Epithelial cell of proximal tubule (primary cell): ENCODE results near the gene BCL2A1. TPM values are rescaled to one million over a fixed set of nuclear protein-coding genes. Genes with fewer than 3 reads are reported as not detected.

Experiments used
- DNase-seq: peaks from one replicate; pipeline ENCODE4 v3.0.0-alpha.2; 2011; ENCODE audit warnings: low read depth
- H3K4me3 ChIP-seq: 2 replicates; pipeline ENCODE4 v1.5.1; 2011; ENCODE audit warnings: low read depth, mild to moderate bottlenecking, low read length
- total RNA-seq: library from RNA; depleted of rRNA; stranded (reverse); fragments of >200 nt; gene quantifications from 2 replicates; pipeline ENCODE4 v1.2.3, GENCODE V29; 2015
- TF ChIP-seq, protein P1 (sequence below): conservative IDR thresholded peaks from 2 replicates; pipeline ENCODE4 v1.5.1; 2012; ENCODE audit warnings: low read depth, mild to moderate bottlenecking, low read length

BCL2A1 gene
- total RNA-seq, 1 donor from 2014 or later: 3.5 TPM

- DNase-seq: no peak
- TF ChIP-seq, protein P1, sequence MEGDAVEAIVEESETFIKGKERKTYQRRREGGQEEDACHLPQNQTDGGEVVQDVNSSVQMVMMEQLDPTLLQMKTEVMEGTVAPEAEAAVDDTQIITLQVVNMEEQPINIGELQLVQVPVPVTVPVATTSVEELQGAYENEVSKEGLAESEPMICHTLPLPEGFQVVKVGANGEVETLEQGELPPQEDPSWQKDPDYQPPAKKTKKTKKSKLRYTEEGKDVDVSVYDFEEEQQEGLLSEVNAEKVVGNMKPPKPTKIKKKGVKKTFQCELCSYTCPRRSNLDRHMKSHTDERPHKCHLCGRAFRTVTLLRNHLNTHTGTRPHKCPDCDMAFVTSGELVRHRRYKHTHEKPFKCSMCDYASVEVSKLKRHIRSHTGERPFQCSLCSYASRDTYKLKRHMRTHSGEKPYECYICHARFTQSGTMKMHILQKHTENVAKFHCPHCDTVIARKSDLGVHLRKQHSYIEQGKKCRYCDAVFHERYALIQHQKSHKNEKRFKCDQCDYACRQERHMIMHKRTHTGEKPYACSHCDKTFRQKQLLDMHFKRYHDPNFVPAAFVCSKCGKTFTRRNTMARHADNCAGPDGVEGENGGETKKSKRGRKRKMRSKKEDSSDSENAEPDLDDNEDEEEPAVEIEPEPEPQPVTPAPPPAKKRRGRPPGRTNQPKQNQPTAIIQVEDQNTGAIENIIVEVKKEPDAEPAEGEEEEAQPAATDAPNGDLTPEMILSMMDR: no peak
- no peak overlapping the region for H3K4me3 ChIP-seq
Observed at GRCh38 chr15:79987969-79988368, 17.0 kb upstream of the BCL2A1 start.

DNA sequence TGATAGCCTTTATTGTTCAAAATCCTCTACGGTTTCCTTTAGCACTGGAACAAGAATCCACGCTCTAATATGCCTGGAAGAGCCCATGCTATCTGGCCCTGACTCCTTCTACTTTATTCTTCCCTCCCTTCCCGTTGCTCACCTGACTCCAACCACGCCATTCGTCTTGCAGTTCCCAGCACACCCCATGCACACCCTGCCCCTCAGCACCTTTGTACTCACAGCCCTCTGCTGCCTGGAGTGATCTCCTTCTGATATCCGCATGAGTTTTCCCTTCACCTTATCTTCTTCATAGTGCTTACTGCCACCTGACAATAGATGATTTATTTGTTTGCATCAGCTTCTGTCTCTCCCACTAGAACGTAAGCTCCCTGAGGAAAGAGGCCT, 16.6 kb upstream of the BCL2A1 start:
- TF ChIP-seq, protein P1: no peak
- H3K4me3 ChIP-seq: no peak overlapping the region
- DNase-seq: no peak

DNA sequence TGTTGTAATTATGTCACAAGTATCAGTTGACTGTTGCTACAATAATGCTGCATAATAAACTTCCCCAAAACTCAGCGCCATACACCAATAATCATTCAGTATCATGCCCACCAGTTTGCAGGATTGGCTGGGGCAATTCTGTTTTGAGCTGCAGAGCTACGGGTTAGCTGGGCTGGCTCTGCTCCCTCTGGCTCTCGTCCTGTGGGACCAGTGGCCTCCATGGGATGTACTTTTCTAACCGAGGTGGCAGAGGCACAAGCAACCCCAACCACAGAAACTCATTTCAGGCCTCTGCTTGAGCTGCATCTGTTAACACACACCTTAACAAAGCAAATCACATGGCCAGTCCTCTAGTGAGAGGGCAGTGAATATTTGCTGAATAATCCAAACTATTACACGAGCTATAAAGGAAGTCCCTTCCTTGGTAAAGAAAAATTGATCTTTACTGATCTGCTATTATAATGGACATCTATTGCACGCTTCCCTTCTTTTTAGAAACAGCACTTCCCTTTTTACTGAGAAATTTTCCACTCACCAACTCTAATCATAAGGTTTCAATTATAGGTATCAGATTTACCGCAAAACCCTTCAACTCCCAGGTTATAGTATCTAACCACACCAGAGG, 10.9 kb upstream of the BCL2A1 start:
- DNase-seq: no peak
- no peak overlapping the region for H3K4me3 ChIP-seq
- TF ChIP-seq, protein P1: no peak

- TF ChIP-seq, protein P1: no peak
- DNase-seq: no peak
- no peak overlapping the region for H3K4me3 ChIP-seq
Observed at GRCh38 chr15:79978655-79979514, 7.9 kb upstream of the BCL2A1 start.

GRCh38 chr15:79978260-79978654, 7.3 kb upstream of the BCL2A1 start:
- H3K4me3 ChIP-seq: no peak overlapping the region
- DNase-seq: no peak
- TF ChIP-seq, protein P1: no peak

DNA sequence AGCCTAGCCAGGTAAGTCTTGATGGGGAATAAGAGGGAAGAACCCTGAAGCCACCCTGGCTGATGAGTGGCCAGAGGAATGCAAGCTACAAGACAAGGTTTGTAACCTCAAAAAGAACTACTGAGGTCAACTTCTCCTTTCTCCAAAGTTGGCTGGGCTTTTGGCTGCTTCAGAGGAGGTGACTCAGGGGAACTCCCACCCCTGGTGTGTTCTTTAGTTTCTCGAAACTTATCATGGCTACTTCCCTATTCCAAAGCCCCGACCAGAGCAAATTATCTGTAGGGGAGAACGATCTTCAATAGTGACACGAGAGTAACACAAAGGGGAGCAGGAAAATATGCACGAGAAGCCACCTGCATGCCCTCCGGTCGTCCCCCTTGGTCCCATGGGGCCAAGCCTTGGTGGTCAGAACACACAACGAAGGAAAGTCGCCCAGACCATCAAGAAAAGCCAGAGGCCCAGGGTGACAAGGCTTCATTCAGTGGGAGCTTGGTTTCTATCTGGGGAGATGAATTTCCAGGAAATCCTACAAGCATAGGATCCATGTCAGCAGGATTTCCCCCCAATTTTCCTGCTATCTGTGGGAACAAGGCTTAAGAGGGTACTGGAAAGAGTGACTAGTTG, 6.5 kb upstream of the BCL2A1 start:
- H3K4me3 ChIP-seq: no peak overlapping the region
- TF ChIP-seq, protein P1: no peak

More for the DNA sequence above, 6.5 kb upstream of the BCL2A1 start:
- no peak for DNase-seq
